ENCODE results near the gene PLXND1. TPM values are rescaled to one million over a fixed set of nuclear protein-coding genes. Genes with fewer than 3 reads are reported as not detected.

Gene PLXND1, protein sequence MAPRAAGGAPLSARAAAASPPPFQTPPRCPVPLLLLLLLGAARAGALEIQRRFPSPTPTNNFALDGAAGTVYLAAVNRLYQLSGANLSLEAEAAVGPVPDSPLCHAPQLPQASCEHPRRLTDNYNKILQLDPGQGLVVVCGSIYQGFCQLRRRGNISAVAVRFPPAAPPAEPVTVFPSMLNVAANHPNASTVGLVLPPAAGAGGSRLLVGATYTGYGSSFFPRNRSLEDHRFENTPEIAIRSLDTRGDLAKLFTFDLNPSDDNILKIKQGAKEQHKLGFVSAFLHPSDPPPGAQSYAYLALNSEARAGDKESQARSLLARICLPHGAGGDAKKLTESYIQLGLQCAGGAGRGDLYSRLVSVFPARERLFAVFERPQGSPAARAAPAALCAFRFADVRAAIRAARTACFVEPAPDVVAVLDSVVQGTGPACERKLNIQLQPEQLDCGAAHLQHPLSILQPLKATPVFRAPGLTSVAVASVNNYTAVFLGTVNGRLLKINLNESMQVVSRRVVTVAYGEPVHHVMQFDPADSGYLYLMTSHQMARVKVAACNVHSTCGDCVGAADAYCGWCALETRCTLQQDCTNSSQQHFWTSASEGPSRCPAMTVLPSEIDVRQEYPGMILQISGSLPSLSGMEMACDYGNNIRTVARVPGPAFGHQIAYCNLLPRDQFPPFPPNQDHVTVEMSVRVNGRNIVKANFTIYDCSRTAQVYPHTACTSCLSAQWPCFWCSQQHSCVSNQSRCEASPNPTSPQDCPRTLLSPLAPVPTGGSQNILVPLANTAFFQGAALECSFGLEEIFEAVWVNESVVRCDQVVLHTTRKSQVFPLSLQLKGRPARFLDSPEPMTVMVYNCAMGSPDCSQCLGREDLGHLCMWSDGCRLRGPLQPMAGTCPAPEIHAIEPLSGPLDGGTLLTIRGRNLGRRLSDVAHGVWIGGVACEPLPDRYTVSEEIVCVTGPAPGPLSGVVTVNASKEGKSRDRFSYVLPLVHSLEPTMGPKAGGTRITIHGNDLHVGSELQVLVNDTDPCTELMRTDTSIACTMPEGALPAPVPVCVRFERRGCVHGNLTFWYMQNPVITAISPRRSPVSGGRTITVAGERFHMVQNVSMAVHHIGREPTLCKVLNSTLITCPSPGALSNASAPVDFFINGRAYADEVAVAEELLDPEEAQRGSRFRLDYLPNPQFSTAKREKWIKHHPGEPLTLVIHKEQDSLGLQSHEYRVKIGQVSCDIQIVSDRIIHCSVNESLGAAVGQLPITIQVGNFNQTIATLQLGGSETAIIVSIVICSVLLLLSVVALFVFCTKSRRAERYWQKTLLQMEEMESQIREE (N-terminal part only)
- total RNA-seq (ENCODE audit: low replicate concordance), result 127 and 139 TPM in 2 replicates

DNA sequence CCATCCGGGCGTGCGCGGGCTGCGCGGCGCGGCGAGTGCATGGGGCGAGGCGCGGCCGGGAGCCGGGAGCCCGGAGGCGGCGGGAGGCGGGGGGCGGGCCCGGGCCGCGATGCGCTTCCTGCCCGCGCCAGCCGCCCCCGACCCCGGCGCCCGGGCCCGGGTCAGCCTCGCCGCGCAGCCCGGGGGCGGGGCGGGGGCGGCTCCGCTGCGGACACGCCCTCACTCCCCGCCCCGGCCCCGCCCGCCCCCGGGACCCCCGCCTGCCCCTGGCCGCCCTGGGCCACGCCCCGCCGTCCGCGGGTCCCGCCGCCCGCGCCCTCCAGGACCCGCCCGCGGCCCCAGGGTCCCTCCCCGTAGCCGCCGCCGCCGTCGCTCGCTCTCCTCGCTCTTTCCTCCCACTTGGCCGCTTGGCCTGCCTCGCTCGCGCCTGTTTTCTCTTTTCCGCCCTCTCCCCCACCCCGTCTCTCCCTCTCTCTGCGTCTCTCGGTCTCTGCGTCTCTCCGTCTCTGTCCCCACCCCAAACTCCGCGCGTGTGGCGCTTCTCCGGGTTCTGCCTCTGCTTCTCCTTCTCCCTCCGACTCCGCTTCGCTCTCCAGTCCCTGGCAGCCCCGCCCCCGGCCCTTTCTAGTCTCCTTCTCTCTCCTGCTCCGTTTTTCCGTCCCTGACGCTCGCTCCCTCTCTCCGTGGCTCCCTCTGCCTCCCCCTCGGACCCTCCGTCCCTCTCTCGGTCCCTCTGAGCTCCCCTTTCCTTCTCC, at the start of gene PLXND1:
Gene PLXND1 (minus strand): TSS at position 41 of the 755 bp plus-strand sequence. CDS start 37 bp downstream, at position 4.

DNA sequence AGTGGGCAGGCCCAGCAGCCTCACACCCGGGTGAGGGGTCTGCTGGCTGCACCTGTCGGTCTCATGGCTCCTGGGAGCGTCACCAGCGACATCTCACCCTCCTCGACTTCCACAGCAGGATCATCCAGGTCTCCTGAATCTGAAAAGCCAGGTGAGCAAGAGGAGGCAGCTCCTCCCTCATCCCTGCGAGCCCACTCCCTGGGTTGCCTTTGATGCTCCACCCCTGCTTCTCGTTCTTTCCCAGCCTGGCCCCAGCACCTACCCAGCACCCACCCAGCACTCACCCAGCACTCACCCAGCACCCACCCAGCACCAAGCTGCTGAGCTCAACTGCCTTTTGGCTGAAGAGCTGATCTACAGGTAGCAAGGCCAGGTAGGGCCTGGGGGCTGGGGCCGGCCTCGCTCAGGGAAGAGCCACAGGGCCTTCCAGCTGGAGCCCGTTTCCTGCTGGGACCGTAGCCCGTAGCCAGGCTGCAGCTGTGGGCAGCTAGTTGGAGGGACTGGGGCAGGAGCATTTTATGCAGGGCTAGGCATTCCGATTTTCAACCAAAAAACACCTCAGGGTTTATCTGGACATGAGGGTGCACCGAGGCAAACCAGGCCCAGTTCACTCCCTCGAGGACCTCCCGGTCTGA, 63.2 kb downstream of the PLXND1 start, which contains the start of gene H1-8:
Gene H1-8 (plus strand): TSS at position 20 of the 635 bp plus-strand sequence. CDS start 44 bp downstream, at position 64.

DNA sequence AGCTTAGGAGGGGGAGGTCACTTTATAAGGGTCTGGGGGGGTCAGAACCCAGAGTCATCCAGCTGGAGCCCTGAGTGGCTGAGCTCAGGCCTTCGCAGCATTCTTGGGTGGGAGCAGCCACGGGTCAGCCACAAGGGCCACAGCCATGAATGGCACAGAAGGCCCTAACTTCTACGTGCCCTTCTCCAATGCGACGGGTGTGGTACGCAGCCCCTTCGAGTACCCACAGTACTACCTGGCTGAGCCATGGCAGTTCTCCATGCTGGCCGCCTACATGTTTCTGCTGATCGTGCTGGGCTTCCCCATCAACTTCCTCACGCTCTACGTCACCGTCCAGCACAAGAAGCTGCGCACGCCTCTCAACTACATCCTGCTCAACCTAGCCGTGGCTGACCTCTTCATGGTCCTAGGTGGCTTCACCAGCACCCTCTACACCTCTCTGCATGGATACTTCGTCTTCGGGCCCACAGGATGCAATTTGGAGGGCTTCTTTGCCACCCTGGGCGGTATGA, 77.8 kb downstream of the PLXND1 start, which contains the start of gene RHO:
Gene RHO (plus strand): TSS at position 51 of the 512 bp plus-strand sequence. CDS start 95 bp downstream, at position 146.

Other genes with a start within 250 kb of the PLXND1 start
- 0.08 TPM in 1 of 2 replicates, not detected in the other for gene EFCAB12, start 178.0 kb downstream of the PLXND1 start, total RNA-seq (ENCODE audit: low replicate concordance)
- gene MBD4, start 166.7 kb downstream of the PLXND1 start, total RNA-seq (ENCODE audit: low replicate concordance), result 23.4 and 30.7 TPM in 2 replicates
- gene IFT122, start 166.5 kb downstream of the PLXND1 start, total RNA-seq (ENCODE audit: low replicate concordance), result 26.4 and 50.1 TPM in 2 replicates
- gene RHO, start 78.0 kb downstream of the PLXND1 start, total RNA-seq (ENCODE audit: low replicate concordance), result not detected in 2 replicates
- gene H1-8, start 63.5 kb downstream of the PLXND1 start, total RNA-seq (ENCODE audit: low replicate concordance), result not detected in 2 replicates